NCI-H1694 (cell line): Measurements from ENCODE around the gene ZDHHC7.

Experiments
- DNase-seq: peaks from one replicate; lab custom pipeline; 2025; lab: John Stamatoyannopoulos, UW

ZDHHC7 gene

GRCh38 chr16:84993926-84994325, 17.4 kb downstream of the ZDHHC7 start:
- no peak for DNase-seq

DNA sequence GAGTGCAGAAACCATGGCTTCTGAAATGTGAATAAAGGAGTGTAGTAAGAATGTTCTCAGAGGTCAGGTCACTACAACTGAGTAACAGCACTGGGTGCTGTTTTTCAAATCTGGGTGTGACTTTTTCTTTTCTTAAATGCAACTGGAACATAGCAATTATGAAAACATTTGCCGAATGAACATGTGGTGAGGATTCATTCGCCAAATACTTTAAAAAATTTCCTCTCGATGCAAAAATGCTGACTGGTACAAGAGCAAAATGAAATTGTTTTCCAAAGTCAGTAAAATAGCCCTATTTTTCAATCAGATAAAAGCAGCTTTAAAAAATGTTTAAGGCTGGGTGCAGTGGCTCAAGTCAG, 18.6 kb downstream of the ZDHHC7 start:
- DNase-seq = no peak

DNA sequence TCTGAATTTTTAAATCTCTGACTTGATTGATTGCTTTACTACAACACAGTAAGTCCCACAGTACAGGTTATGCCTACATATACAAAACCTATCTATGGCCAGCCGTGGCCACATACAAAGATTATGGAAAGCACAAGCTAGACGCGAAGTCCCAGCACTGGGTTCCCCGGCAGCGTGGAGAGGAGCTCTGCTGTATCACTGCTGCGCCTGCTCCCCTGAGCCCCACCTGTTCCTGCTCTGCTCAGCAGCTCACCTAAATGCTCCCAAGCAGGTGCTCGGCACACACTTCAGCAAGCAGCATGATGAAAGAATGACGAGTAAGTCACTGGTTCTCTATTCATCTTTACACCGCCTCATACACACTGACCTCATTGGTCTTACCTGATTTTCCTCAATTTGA, 20.6 kb downstream of the ZDHHC7 start:
- DNase-seq = no peak

DNA sequence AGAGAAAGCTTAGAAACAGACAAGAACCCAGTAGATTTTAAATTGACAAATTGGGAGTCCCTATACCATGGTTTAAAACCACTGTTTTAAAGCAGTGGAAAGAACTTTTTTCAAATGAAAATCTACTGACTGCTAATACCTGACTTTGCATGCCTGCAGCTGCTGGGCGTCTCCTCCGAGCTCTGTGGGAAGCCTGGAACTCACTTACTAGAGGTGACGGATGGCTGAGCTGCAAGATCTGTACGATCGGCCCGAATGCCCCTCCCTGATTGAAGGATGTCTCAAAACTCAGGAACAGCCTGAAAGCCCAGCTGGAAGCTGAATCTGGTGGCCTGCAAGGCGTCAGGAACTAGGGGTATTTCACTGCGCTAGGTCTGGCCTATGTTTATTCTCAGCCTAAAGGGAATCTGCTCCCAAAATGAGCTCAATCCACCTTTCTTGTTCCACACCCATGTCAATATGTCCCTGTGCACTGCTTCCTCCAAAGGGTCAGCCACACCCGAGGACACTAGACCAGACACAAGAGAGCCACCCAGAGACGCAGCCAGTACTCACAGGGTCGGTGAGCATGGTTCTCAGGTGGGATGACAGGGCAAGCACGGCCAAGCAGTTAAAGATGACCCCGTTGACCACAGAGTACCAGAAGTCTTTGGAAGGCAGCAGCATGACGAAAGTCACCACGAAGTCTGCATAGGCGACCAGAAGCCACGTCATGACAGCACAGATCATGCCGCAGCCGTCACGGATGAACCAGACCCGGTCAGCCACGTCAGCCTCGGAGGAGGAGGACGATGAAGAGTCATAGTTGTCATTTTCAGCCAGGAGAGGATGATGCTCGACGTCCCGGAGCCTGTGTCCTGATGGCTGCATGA, 21.4 kb downstream of the ZDHHC7 start:
- no peak for DNase-seq

DNA sequence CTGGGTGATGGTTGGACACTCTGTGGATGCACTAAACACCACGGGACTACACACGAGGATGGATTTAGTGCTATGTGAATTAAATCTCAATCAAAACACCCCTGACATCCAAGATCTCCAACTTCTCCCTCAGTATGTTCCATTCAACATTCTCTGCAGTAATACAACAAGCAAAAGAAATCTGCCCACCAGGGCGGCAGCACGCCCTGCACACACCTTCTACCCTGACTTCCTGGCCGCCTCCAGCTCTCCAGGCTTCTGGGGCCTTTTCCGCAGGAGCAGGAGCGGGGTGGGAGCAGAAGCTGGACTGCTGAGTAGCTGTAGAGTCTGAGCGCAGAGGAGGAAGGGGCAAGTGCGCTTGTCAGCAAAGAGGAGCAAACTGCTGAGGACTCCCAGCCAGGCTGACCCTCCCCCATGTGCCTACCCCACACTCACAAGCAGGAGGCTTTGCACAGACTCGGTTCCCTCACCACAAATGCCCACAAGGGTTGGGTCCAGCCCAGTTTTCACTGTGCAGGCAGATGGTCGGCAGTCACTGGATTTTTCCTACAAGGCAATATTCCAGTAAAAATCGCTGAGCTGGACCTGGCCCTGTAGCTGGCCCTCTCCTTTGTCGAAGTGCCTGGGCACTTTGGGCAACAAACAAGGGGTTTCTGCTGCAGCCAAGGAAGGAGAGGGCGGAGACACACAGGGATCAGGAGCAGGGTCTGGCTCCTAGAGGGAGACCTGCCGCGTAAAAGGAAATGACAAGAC, 22.8 kb downstream of the ZDHHC7 start:
- DNase-seq = no peak

- DNase-seq = no peak
These were observed 24.5 kb downstream of the ZDHHC7 start for GRCh38 chr16:84986879-84987278.

GRCh38 chr16:84986102-84986501, 25.2 kb downstream of the ZDHHC7 start:
- no peak for DNase-seq

DNA sequence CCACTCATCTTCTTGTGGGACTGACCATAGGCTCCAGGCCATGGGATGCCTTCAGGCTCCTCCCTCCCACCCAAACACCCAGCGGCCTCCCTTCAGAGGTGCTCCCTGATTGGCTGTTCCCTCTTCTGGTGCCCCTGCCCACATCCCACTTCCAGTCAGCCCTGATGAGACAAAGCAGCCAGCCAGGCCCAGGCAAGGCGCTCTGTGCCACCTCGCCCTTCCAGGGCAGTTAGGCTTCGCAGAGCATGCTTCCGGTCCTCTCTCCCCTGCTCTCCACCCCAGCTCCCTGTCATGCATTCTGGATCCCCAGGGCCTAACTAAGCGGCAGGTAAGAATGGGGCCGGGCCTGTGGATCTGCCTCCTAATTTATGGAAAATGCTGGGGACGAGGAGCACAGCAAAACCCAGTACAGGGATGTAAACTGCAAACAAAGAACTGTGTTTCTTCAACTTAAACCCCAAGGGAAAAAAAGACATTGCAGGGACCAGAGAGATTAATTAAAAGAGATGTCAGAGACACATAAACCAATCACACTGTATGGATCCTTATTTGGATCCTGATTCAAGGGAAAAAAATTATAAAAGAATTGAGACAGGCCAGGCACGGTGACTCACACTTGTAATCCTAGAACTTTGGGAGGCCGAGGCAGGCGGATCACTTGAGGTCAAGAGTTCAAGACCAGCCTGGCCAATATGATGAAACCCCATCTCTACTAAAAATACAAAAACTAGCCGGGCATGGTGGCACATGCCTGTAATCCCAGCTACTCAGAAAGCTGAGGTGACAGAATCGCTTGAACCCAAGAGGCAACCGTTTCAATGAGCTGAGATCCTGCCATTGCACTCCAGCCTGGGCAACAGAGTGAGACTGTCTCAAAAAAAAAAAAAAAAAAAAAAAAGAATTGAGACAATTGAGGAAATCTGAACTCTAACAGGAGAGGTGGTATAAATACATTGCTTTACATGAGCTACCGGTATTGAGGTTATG, 26.0 kb downstream of the ZDHHC7 start:
- DNase-seq = no peak

DNA sequence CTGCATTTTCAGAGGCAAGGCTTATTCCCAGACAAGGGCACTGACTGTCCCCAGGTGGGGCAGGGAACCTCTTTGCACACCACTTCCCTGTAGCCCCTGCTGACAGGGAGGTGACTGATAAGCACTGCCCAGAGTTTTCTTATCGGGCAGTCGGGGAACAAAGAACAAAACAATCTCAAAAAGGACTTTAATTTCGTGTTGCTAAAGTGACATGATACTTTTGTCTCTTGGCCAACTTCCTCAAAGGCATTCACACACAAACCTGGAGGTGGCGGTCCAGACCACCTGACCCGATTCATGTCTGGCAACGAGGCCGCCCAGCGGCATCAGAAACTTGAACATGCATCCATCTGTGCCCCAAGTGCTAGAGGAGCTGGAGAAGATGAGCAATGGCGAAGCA, 28.9 kb downstream of the ZDHHC7 start:
- no peak for DNase-seq

DNA sequence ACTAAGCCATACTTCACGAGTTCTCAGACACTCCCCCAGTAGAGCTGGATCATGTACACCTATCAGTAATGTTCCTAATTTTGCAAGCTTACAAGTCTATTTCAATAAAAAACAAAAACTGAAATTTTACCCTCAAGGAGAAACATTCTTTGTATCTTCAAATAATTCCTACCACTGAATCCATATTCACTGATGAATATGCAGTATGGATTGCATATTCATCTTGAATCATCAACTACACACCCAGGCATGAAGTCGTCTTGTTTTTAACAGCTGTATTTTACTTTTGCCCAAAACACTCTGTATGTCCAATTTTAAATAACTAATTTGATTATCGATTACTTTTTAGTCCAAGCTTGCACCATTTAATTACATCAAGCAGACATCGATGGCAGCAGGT, 31.8 kb downstream of the ZDHHC7 start:
- DNase-seq = no peak

DNA sequence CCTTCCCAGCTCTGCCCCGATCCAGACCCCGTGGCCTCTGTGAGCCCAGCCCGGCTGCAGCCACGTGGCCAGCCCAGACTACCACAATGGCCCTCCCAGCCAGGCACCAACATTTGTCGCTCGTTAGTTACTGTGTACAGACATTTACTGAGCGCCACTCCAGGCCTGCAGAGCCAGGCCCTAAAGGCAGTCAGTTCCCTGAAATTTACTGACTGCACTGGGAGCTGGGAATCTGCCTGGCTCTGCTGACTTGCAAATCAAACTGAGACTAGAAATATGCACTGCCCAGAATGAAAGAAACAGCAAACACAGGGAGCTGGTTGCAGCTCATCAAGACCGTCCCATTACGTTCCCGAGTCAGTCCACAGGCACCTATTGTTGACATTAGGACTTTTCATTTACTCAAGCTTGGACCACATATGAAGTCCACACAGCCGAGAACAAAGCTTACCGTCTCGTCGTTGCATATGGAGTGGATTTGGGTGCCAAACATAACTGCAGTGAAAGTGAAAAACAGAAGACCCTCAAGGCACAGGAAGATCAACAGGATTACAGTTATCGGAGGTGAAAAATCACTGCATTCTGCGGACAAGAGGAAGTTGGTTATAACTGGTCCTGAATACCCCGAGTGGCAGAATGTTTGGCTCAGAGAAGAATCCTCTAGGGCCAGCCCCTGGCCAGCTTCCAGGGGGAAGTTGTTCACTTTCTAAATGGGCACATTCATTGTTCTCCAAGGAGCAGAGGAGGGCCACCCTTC, 34.5 kb downstream of the ZDHHC7 start:
- no peak for DNase-seq

DNA sequence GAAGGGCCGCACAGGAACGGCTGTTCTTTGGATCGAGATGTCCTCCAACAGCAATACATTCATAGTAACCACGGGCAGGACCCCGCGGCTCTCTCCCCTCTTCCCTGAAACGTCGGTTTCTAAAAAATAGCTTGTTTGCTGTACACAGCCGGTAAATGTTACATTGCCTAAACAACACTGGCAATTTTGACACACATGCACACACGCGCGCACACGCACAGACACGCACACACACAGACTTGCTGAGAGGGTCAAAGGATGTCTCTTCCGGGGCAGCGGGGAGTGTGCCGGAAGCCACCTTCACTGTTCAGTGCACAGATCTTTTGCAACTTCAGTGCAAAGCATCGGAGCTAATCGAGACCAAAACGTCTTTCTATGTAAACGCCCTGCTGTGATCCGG, 35.8 kb downstream of the ZDHHC7 start:
- DNase-seq = no peak

GRCh38 chr16:84975066-84975465, 36.3 kb downstream of the ZDHHC7 start:
- DNase-seq = no peak

GRCh38 chr16:84973776-84974523, 37.4 kb downstream of the ZDHHC7 start:
- no peak for DNase-seq

DNA sequence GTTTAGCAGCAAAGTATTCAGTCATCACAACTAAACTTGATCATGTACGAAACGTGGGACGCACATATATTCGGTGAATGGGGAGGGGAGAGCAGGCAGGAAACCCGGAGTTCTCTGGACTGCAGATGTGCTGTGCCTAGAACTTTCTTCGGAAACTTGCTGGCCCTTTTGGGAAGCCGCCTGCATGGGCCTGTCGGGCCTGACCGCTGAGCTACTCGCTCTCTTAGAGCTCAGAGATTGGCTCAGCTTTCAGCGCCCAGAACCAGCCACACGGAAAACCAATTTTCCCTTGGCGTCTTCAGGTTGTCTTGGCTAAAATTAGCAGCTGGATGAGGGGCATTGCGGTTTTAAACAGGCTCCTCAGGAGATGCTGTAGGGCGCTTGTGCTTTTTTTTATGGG, 38.1 kb downstream of the ZDHHC7 start:
- DNase-seq = no peak

- peak; percentile 51 for DNase-seq
These were observed 40.7 kb downstream of the ZDHHC7 start for GRCh38 chr16:84970447-84971127.

DNA sequence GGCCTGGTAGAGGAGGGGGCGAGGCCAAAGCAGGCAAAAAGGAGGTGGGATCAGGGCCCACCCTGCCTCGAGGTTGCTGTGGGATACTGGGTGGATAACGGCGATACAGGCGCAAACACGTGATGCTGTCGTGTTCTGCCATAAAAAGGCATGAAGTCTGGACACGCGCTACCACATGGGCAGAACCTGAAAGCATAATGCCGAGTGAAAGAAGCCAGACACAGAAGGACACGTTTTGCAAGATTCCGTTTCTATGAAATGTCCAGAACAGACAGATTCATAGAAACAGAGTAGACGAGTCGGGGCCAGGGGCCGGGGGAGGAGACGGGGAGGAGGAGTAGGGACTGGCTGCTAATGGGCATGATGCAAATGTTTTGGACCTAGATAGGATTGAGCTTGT, 43.5 kb downstream of the ZDHHC7 start:
- no peak for DNase-seq

- DNase-seq = no peak
These were observed 45.6 kb downstream of the ZDHHC7 start for GRCh38 chr16:84965428-84966415.
